Calu3 (cell line): Measurements from ENCODE around the gene FBXL15. TPM values are rescaled to one million over a fixed set of nuclear protein-coding genes. Genes with fewer than 3 reads are reported as not detected.

Experiments used
- BruUV-seq: library from RNA; stranded (reverse); fragments of 400-500 nt; replicated peaks from 2 replicates; lab custom pipeline; 2021; lab: Mats Ljungman, UMichigan
- CTCF ChIA-PET: fragments of 300-600 bp; sonication (Branson Sonifier 250); formaldehyde crosslinking; loops from one replicate; lab custom pipeline; 2022; ENCODE audit warnings: antibody characterized with exemption; lab: Charles Lee
- DNase-seq: peaks from one replicate; pipeline ENCODE4 v3.0.0; 2022
- H3K27ac Mint-ChIP-seq: one replicate; pipeline ENCODE4 v1.8.0; 2022; ENCODE audit warnings: mixed read lengths; ENCODE audit not compliant: unreplicated experiment
- H3K27me3 Mint-ChIP-seq: one replicate; pipeline ENCODE4 v1.8.0; 2022; ENCODE audit warnings: mixed read lengths; ENCODE audit not compliant: unreplicated experiment
- H3K36me3 Mint-ChIP-seq: one replicate; pipeline ENCODE4 v1.8.0; 2022; ENCODE audit warnings: mild to moderate bottlenecking, moderate library complexity, mixed read lengths; ENCODE audit not compliant: insufficient read depth, unreplicated experiment
- H3K4me1 Mint-ChIP-seq: one replicate; pipeline ENCODE4 v1.8.0; 2022; ENCODE audit warnings: mild to moderate bottlenecking, low read depth, mixed read lengths; ENCODE audit not compliant: unreplicated experiment
- H3K4me3 Mint-ChIP-seq: one replicate; pipeline ENCODE4 v1.8.0; 2022; ENCODE audit warnings: mild to moderate bottlenecking, low read depth, moderate library complexity, mixed read lengths; ENCODE audit not compliant: unreplicated experiment
- H3K9me3 Mint-ChIP-seq: one replicate; pipeline ENCODE4 v1.8.0; 2022; ENCODE audit warnings: low read depth, mixed read lengths; ENCODE audit not compliant: unreplicated experiment
- intact Hi-C: fragments of 100-400 bp; cut with micrococcal nuclease; formaldehyde crosslinking; loops from one replicate; pipeline ENCODE4 v1.10.0; 2022; ENCODE audit not compliant: unreplicated experiment
- total RNA-seq: library from RNA; stranded (reverse); gene quantifications from 2 replicates; pipeline ENCODE4 v1.2.3, GENCODE V29; 2022
- TF ChIP-seq, protein P1 (sequence below): fragments of 200-600 bp; IDR thresholded peaks from one replicate; pipeline ENCODE4 v1.8.0; 2022; ENCODE audit warnings: antibody characterized with exemption; ENCODE audit not compliant: unreplicated experiment

The FBXL15 gene
- total RNA-seq, 1 experiment from 2014 or later: 6.4 TPM

- no peaks in the 10 kb centered on the region for H3K9me3 Mint-ChIP-seq
- no TSS peak for BruUV-seq
- H3K27ac Mint-ChIP-seq: no peak overlapping the region
- CTCF ChIA-PET: no interaction called here
- TF ChIP-seq, protein P1, sequence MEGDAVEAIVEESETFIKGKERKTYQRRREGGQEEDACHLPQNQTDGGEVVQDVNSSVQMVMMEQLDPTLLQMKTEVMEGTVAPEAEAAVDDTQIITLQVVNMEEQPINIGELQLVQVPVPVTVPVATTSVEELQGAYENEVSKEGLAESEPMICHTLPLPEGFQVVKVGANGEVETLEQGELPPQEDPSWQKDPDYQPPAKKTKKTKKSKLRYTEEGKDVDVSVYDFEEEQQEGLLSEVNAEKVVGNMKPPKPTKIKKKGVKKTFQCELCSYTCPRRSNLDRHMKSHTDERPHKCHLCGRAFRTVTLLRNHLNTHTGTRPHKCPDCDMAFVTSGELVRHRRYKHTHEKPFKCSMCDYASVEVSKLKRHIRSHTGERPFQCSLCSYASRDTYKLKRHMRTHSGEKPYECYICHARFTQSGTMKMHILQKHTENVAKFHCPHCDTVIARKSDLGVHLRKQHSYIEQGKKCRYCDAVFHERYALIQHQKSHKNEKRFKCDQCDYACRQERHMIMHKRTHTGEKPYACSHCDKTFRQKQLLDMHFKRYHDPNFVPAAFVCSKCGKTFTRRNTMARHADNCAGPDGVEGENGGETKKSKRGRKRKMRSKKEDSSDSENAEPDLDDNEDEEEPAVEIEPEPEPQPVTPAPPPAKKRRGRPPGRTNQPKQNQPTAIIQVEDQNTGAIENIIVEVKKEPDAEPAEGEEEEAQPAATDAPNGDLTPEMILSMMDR: no peak
- DNase-seq: no peak
- no peak overlapping the region for H3K4me3 Mint-ChIP-seq
- peaks cover 37% of the 10 kb centered on the region for H3K36me3 Mint-ChIP-seq
- no peaks in the 10 kb centered on the region for H3K4me1 Mint-ChIP-seq
- no peaks in the 10 kb centered on the region for H3K27me3 Mint-ChIP-seq
- intact Hi-C loops: no loop called here
These were observed 37.8 kb upstream of the FBXL15 start for GRCh38 chr10:102382871-102383270.

GRCh38 chr10:102384053-102384452 is 36.6 kb upstream of the FBXL15 start:
- TF ChIP-seq, protein P1: no peak
- intact Hi-C loops: no loop called here
- H3K36me3 Mint-ChIP-seq: peaks cover 33% of the 10 kb centered on the region
- no peak for DNase-seq
- no TSS peak for BruUV-seq
- CTCF ChIA-PET: no interaction called here
- H3K27me3 Mint-ChIP-seq: no peaks in the 10 kb centered on the region
- no peaks in the 10 kb centered on the region for H3K9me3 Mint-ChIP-seq
- no peak overlapping the region for H3K27ac Mint-ChIP-seq
- H3K4me3 Mint-ChIP-seq: no peak overlapping the region
- no peaks in the 10 kb centered on the region for H3K4me1 Mint-ChIP-seq

GRCh38 chr10:102384606-102385429 is 35.8 kb upstream of the FBXL15 start:
- TF ChIP-seq, protein P1: no peak
- no peak for DNase-seq
- intact Hi-C loops: no loop called here
- CTCF ChIA-PET: interaction anchor here (0.7 kb wide), 1 partner anchor 247 kb away, joined by 5 read pairs; no protein-coding TSS in a partner anchor
- H3K27me3 Mint-ChIP-seq: no peaks in the 10 kb centered on the region
- no peaks in the 10 kb centered on the region for H3K9me3 Mint-ChIP-seq
- H3K4me3 Mint-ChIP-seq: no peak overlapping the region
- H3K27ac Mint-ChIP-seq: no peak overlapping the region
- peaks cover 28% of the 10 kb centered on the region for H3K36me3 Mint-ChIP-seq
- no TSS peak for BruUV-seq
- H3K4me1 Mint-ChIP-seq: peaks cover 4% of the 10 kb centered on the region

GRCh38 chr10:102389894-102390293 is 30.7 kb upstream of the FBXL15 start:
- CTCF ChIA-PET: no interaction called here
- intact Hi-C loops: no loop called here
- Mint-ChIP-seq H3K27me3 (no peaks in the 10 kb centered on the region), H3K36me3 (peaks cover 14% of the 10 kb centered on the region), H3K4me3 (no peak overlapping the region), H3K9me3 (no peaks in the 10 kb centered on the region), H3K4me1 (peaks cover 16% of the 10 kb centered on the region), H3K27ac (no peak overlapping the region)
- TF ChIP-seq, protein P1: no peak
- no peak for DNase-seq
- BruUV-seq: no TSS peak
